ENCODE data around the gene RBM4.

DNA sequence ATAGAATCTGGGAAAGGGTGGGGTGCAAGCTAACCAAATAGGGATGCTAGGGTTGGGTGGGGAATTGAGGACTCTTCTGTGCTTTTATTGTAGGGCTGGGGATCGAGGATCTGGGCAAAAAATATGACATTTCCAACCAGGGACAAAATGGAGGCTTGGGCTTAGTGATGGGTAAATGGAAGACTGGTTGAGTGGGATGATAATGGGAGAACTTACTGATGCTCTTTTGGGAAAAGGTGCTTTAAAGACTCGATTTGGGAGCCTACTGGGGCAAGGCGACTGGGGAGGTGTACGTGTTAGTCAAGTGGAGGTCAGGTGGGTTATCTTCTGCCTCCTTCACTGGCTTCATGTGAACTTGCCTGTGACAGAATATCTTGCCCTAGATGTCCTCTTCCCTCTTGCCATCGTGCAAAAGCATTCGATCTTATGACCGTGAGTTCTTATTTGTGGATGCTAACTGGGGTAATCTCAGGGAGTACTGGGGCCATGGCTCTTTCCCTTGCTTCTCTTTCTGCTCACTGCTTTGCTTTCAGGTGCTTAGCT, 10.4 kb upstream of the RBM4 start:
- TF ChIP-seq CTCF (conservative IDR thresholded peaks at IDR 0.05; ENCODE audit: low read depth, low read length), result no peak
- no peak for TF ChIP-seq EZH2 (IDR thresholded peaks at IDR 0.05; ENCODE audit: borderline replicate concordance, low read depth, low read length, poor library complexity, severe bottlenecking)
